Fibroblast of pulmonary artery (primary cell): Measurements from ENCODE around the gene LBX1.

Source experiments
- DNase-seq: peaks from one replicate; pipeline ENCODE4 v3.0.0-alpha.2; 2010; ENCODE audit warnings: low read depth
- H3K4me3 ChIP-seq: replicated peaks from 2 replicates; pipeline ENCODE4 v1.5.1; 2011; ENCODE audit warnings: low read depth, mild to moderate bottlenecking, control low read depth, low read length, moderate library complexity
- TF ChIP-seq, protein P1 (sequence below): IDR thresholded peaks from 2 replicates; pipeline ENCODE4 v1.5.1; 2011; ENCODE audit warnings: mild to moderate bottlenecking, control low read depth, low read length, inconsistent platforms; ENCODE audit errors: missing control alignments

Gene LBX1

GRCh38 chr10:101258179-101258885 is 29.1 kb upstream of the LBX1 start:
- DNase-seq, result no peak
- TF ChIP-seq, protein P1, sequence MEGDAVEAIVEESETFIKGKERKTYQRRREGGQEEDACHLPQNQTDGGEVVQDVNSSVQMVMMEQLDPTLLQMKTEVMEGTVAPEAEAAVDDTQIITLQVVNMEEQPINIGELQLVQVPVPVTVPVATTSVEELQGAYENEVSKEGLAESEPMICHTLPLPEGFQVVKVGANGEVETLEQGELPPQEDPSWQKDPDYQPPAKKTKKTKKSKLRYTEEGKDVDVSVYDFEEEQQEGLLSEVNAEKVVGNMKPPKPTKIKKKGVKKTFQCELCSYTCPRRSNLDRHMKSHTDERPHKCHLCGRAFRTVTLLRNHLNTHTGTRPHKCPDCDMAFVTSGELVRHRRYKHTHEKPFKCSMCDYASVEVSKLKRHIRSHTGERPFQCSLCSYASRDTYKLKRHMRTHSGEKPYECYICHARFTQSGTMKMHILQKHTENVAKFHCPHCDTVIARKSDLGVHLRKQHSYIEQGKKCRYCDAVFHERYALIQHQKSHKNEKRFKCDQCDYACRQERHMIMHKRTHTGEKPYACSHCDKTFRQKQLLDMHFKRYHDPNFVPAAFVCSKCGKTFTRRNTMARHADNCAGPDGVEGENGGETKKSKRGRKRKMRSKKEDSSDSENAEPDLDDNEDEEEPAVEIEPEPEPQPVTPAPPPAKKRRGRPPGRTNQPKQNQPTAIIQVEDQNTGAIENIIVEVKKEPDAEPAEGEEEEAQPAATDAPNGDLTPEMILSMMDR, result no peak

DNA sequence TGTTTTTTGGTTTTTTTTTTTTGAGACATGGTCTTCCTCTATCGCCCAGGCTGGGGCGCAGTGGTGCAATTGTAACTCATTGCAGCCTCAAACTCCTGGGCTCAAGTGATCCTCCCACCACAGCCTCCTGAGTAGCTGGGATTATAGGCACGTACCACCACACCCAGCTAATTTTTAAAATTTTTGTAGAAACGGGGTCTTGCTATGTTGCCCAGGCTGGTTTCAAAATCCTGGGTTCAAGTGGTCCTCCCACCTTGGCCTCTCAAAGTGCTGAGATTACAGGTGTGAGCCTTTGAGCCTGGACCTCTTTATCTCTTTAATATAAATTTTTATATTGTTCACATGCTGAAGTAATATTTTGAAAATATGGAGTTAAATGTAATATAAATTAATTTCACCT is 28.2 kb upstream of the LBX1 start:
- no peak for DNase-seq
- TF ChIP-seq, protein P1, result no peak
- no peak overlapping the region for H3K4me3 ChIP-seq

More at GRCh38 chr10:101258179-101258885, 29.1 kb upstream of the LBX1 start:
- no peak overlapping the region for H3K4me3 ChIP-seq

GRCh38 chr10:101257084-101257483 is 27.8 kb upstream of the LBX1 start:
- H3K4me3 ChIP-seq, result no peak overlapping the region
- TF ChIP-seq, protein P1, result no peak
- DNase-seq, result no peak

- DNase-seq, result no peak
- TF ChIP-seq, protein P1, result no peak
- no peak overlapping the region for H3K4me3 ChIP-seq
Observed at GRCh38 chr10:101256387-101256786, 27.1 kb upstream of the LBX1 start.

DNA sequence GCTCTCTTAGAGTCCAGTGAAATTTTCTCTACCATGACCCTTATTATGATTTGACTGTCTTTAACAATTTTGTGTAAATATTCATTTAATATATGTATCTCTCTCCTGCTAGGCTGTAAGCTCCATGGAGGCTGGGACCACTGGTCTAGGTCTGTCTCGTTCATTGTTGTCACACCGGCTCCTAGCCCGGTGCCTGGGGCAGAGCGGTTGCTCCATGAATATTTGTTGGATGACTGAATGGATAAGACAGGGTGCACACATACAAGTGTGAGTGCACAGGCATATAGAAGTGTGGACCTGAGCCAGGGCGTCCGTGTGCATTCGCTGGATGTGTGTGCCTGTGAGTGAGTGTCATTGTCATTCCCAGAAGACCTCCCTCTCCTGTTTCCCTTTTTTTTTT is 20.9 kb upstream of the LBX1 start:
- TF ChIP-seq, protein P1, result no peak
- DNase-seq, result no peak
- H3K4me3 ChIP-seq, result no peak overlapping the region

DNA sequence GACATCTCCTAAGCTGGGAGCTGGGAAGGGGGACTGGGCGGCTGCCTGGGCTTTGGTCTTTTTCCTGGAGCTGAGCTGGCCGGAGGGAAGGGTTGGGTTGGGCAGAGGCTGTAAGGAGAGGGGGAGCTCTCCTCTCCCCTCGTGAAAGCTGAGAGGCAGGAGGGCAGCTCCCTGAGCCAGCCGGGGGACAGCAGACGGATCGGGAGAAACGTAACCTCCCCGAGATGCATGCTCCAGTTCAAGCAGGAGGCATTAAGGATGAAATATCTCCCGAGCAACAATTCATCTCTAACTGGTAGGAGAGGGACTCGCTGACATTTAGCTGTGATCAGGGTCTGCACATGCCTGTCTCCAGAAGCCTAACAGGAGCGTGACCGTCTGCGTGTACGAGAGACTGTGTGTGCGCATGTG is 19.9 kb upstream of the LBX1 start:
- TF ChIP-seq, protein P1, result no peak
- no peak overlapping the region for H3K4me3 ChIP-seq
- DNase-seq, result no peak

GRCh38 chr10:101246639-101247038 is 17.4 kb upstream of the LBX1 start:
- no peak for DNase-seq
- TF ChIP-seq, protein P1, result no peak
- H3K4me3 ChIP-seq, result no peak overlapping the region
